ENCODE results near the gene MTX3.
A peak's percentile ranks its signal among the peaks of the same experiment; 100 is the strongest.

The MTX3 gene

GRCh38 chr5:79992891-79993657 is 2.0 kb upstream of the MTX3 start:
- H3K4me3 ChIP-seq (replicated peaks; ENCODE audit: low read depth, low read length): no peak overlapping the region
- H3K27me3 ChIP-seq (replicated peaks; ENCODE audit: control insufficient read depth, insufficient read depth, low read length): no peaks in the 10 kb centered on the region
- TF ChIP-seq CTCF (IDR thresholded peaks at IDR 0.05; ENCODE audit: insufficient read depth, low read length, poor library complexity, severe bottlenecking): no peak
- DNase-seq (ENCODE audit: extremely low read depth, insufficient read length): no peak
- no peaks in the 10 kb centered on the region for H3K36me3 ChIP-seq (ENCODE audit: control insufficient read depth, insufficient read depth, low read length)

GRCh38 chr5:79990205-79990597 is 861 bp downstream of the MTX3 start:
- no peaks in the 10 kb centered on the region for H3K27me3 ChIP-seq (replicated peaks; ENCODE audit: control insufficient read depth, insufficient read depth, low read length)
- peak; percentile 37 for DNase-seq (ENCODE audit: extremely low read depth, insufficient read length)
- peak overlapping the region; percentile 98 for H3K4me3 ChIP-seq (replicated peaks; ENCODE audit: low read depth, low read length)
- H3K36me3 ChIP-seq (ENCODE audit: control insufficient read depth, insufficient read depth, low read length): no peaks in the 10 kb centered on the region
- TF ChIP-seq CTCF (IDR thresholded peaks at IDR 0.05; ENCODE audit: insufficient read depth, low read length, poor library complexity, severe bottlenecking): no peak

GRCh38 chr5:79986260-79986659 is 4.8 kb downstream of the MTX3 start:
- no peak for DNase-seq (ENCODE audit: extremely low read depth, insufficient read length)
- Histone ChIP-seq H3K27me3 (replicated peaks; ENCODE audit: control insufficient read depth, insufficient read depth, low read length) (no peaks in the 10 kb centered on the region), H3K36me3 (ENCODE audit: control insufficient read depth, insufficient read depth, low read length) (peaks cover 1% of the 10 kb centered on the region; the same call in 1 of the 2 replicates), H3K4me3 (replicated peaks; ENCODE audit: low read depth, low read length) (no peak overlapping the region)
- no peak for TF ChIP-seq CTCF (IDR thresholded peaks at IDR 0.05; ENCODE audit: insufficient read depth, low read length, poor library complexity, severe bottlenecking)

GRCh38 chr5:79985288-79985687 is 5.8 kb downstream of the MTX3 start:
- no peak overlapping the region for H3K4me3 ChIP-seq (replicated peaks; ENCODE audit: low read depth, low read length)
- no peaks in the 10 kb centered on the region for H3K27me3 ChIP-seq (replicated peaks; ENCODE audit: control insufficient read depth, insufficient read depth, low read length)
- peaks cover 1% of the 10 kb centered on the region; the same call in 1 of the 2 replicates for H3K36me3 ChIP-seq (ENCODE audit: control insufficient read depth, insufficient read depth, low read length)
- DNase-seq (ENCODE audit: extremely low read depth, insufficient read length): no peak
- no peak for TF ChIP-seq CTCF (IDR thresholded peaks at IDR 0.05; ENCODE audit: insufficient read depth, low read length, poor library complexity, severe bottlenecking)

GRCh38 chr5:79984363-79984762 is 6.7 kb downstream of the MTX3 start:
- TF ChIP-seq CTCF (IDR thresholded peaks at IDR 0.05; ENCODE audit: insufficient read depth, low read length, poor library complexity, severe bottlenecking): no peak
- Histone ChIP-seq H3K36me3 (ENCODE audit: control insufficient read depth, insufficient read depth, low read length) (peaks cover 1% of the 10 kb centered on the region; the same call in 1 of the 2 replicates), H3K27me3 (replicated peaks; ENCODE audit: control insufficient read depth, insufficient read depth, low read length) (no peaks in the 10 kb centered on the region), H3K4me3 (replicated peaks; ENCODE audit: low read depth, low read length) (no peak overlapping the region)
- DNase-seq (ENCODE audit: extremely low read depth, insufficient read length): no peak
